ENCODE data around the gene ABRAXAS1.
"Not testable (repeated sequence)": the region's sequence is repeated elsewhere in the genome, so short reads cannot be mapped to it uniquely, and the experiment has no call there.

ABRAXAS1 gene

GRCh38 chr4:83484500-83485461 lies at the start of gene ABRAXAS1:
Gene ABRAXAS1, minus strand, starts transcription at chr4:83485100. Its CDS starts 28 bp downstream, at chr4:83485072.
- peak; percentile 87 for DNase-seq

- DNase-seq: no peak
Observed at GRCh38 chr4:83527671-83528070, 42.8 kb upstream of the ABRAXAS1 start.

- no peak for DNase-seq
Observed at GRCh38 chr4:83522239-83522638, 37.3 kb upstream of the ABRAXAS1 start.

- DNase-seq: peak; percentile 52
Observed at GRCh38 chr4:83516042-83516772, 31.3 kb upstream of the ABRAXAS1 start.

- no peak for DNase-seq
Observed at GRCh38 chr4:83510442-83510841, 25.5 kb upstream of the ABRAXAS1 start.

- peak; percentile 68 for DNase-seq
Observed at GRCh38 chr4:83509156-83509585, 24.3 kb upstream of the ABRAXAS1 start.

- DNase-seq: no peak
Observed at GRCh38 chr4:83504996-83505395, 20.1 kb upstream of the ABRAXAS1 start.

- no peak for DNase-seq
Observed at GRCh38 chr4:83504503-83504902, 19.6 kb upstream of the ABRAXAS1 start.

GRCh38 chr4:83503974-83504373 lies 19.1 kb upstream of the ABRAXAS1 start:
- no peak for DNase-seq

GRCh38 chr4:83501671-83502070 lies 16.8 kb upstream of the ABRAXAS1 start:
- DNase-seq: not testable (repeated sequence)

- no peak for DNase-seq
Observed at GRCh38 chr4:83498187-83498586, 13.3 kb upstream of the ABRAXAS1 start.

GRCh38 chr4:83496085-83496917 lies 11.4 kb upstream of the ABRAXAS1 start:
- not testable (repeated sequence) for DNase-seq

GRCh38 chr4:83490876-83491450 lies 6.1 kb upstream of the ABRAXAS1 start:
- DNase-seq: peak; percentile 11

GRCh38 chr4:83489711-83490326 lies 4.9 kb upstream of the ABRAXAS1 start:
- no peak for DNase-seq

- no peak for DNase-seq
Observed at GRCh38 chr4:83486457-83487129, 1.7 kb upstream of the ABRAXAS1 start.

GRCh38 chr4:83473966-83474365 lies 10.9 kb downstream of the ABRAXAS1 start:
- no peak for DNase-seq

- DNase-seq: no peak
Observed at GRCh38 chr4:83473423-83473822, 11.5 kb downstream of the ABRAXAS1 start.

GRCh38 chr4:83456184-83456501 lies 28.8 kb downstream of the ABRAXAS1 start:
- no peak for DNase-seq

- peak; percentile 100 for DNase-seq
Observed at GRCh38 chr4:83455281-83456183, 29.4 kb downstream of the ABRAXAS1 start, which contains the start of the genes HELQ and MRPS18C. Gene HELQ, minus strand, starts transcription at chr4:83455823. Its CDS starts 130 bp downstream, at chr4:83455693. Gene MRPS18C, plus strand, starts transcription at chr4:83456058. Its CDS starts 20 bp downstream, at chr4:83456078.

GRCh38 chr4:83454686-83455085 lies 30.2 kb downstream of the ABRAXAS1 start:
- DNase-seq: peak; percentile 11
